Kidney (tissue), 14 donors: ENCODE results near the gene MYH14. TPM values are rescaled to one million over a fixed set of nuclear protein-coding genes. Genes with fewer than 3 reads are reported as not detected.
A peak's percentile ranks its signal among the peaks of the same experiment; 100 is the strongest.

Source experiments
- DNase-seq, 5 donors: peaks; one replicate each; pipeline ENCODE4 v3.0.0-alpha.2; 2013 to 2020
- FAIRE-seq: peaks from 2 replicates; lab custom pipeline; 2012; peaks lifted over from hg19 to GRCh38; lab: Jason Lieb, UNC
- H3K27ac ChIP-seq, 2 donors: one replicate each; pipeline ENCODE4 v1.7.0; 2013; ENCODE audit warnings: low read depth in 2 of 2, low read length in 2 of 2, inconsistent platforms in 1 of 2
- H3K27me3 ChIP-seq: one replicate; pipeline ENCODE4 v1.7.1; 2013; ENCODE audit warnings: low read length, inconsistent platforms; ENCODE audit not compliant: control insufficient read depth, insufficient read depth
- H3K36me3 ChIP-seq, 3 donors: one replicate each; pipeline versions ENCODE4 v1.7.0 to v1.7.1; 2013; ENCODE audit warnings: low read length in 3 of 3, control low read depth in 1 of 3, inconsistent platforms in 1 of 3; ENCODE audit not compliant: insufficient read depth in 3 of 3, control insufficient read depth in 2 of 3
- H3K4me1 ChIP-seq, 3 donors: one replicate each; pipeline versions ENCODE4 v1.7.0 to v1.7.1; 2013; ENCODE audit warnings: low read length in 3 of 3, inconsistent platforms in 1 of 3, low read depth in 1 of 3; ENCODE audit not compliant: control insufficient read depth in 2 of 3, insufficient read depth in 2 of 3
- H3K4me3 ChIP-seq, 3 donors: one replicate each; pipeline versions ENCODE4 v1.7.0 to v1.8.1; 2013; ENCODE audit warnings: low read length in 3 of 3, control low read depth in 1 of 3, inconsistent platforms in 1 of 3
- H3K9ac ChIP-seq, 3 donors: one replicate each; pipeline versions ENCODE4 v1.7.0 to v1.7.1; 2013; ENCODE audit warnings: low read length in 3 of 3, control low read depth in 1 of 3, inconsistent platforms in 1 of 3
- H3K9me3 ChIP-seq, 3 donors: one replicate each; pipeline versions ENCODE4 v1.7.0 to v1.7.1; 2013; ENCODE audit warnings: low read length in 3 of 3, control low read depth in 1 of 3, inconsistent platforms in 1 of 3; ENCODE audit not compliant: control insufficient read depth in 2 of 3, insufficient read depth in 1 of 3
- CTCF ChIP-seq: IDR thresholded peaks from 3 replicates; pipeline ENCODE4 v1.5.1; 2012; ENCODE audit warnings: mild to moderate bottlenecking, moderate library complexity, borderline replicate concordance; ENCODE audit not compliant: insufficient read depth; ENCODE audit errors: extremely low read depth
- intact Hi-C: fragments of 100-400 bp; cut with DNase I; formaldehyde crosslinking; loops from one replicate; pipeline ENCODE4 v1.11.1; 2022
- polyA plus RNA-seq: library from polyadenylated mRNA; stranded (reverse); fragments of 350-450 nt; fragmentation: Illumina TruSeq; extraction: RNeasy Lipid Tissue Mini Kit (QIAGEN cat#74804); gene quantifications from one replicate; pipeline ENCODE4 v1.2.3, GENCODE V29; 2014; ENCODE audit warnings: low read depth, low replicate concordance; ENCODE audit not compliant: insufficient read depth
- total RNA-seq: library from RNA; stranded (reverse); fragmentation: NEBNext Ultra II Directional; extraction: Animal tissue kit (Norgen Biotek cat#: 25700); gene quantifications from one replicate; pipeline ENCODE4 v1.2.1, GENCODE V29; 2021
- donor health status: control.
- donor health status: control.
- donor health status: control.
- donor health status: control.
- donor health status: control.
- donor health status: DM: yes; HTN: yes; CAD: no.
- donor health status: Normal renal cell carcinoma (clear cell type).

Gene MYH14
- total and polyA plus RNA-seq, 2 donors from 2014 or later: 23.9 to 81.4 TPM

- intact Hi-C loops: no loop called here
- peaks cover 0 to 8% (median 0%) of the 10 kb centered on the region in 3 donors for H3K36me3 ChIP-seq
- no peaks in the 10 kb centered on the region for H3K9me3 ChIP-seq
- H3K27me3 ChIP-seq: no peaks in the 10 kb centered on the region
- no peak overlapping the region for H3K9ac ChIP-seq
- FAIRE-seq: no peak
- peak in 1 of 5 donors; percentile 56 for DNase-seq
- TF ChIP-seq CTCF: no peak
- H3K4me3 ChIP-seq: no peak overlapping the region
- no peaks in the 10 kb centered on the region for H3K4me1 ChIP-seq
- H3K27ac ChIP-seq: no peak overlapping the region
Observed at GRCh38 chr19:50272263-50272897, 69.0 kb downstream of the MYH14 start.

GRCh38 chr19:50273821-50274220 is 70.4 kb downstream of the MYH14 start:
- no peak for DNase-seq
- no peaks in the 10 kb centered on the region for H3K27me3 ChIP-seq
- H3K4me3 ChIP-seq: no peak overlapping the region
- no peaks in the 10 kb centered on the region for H3K4me1 ChIP-seq
- TF ChIP-seq CTCF: no peak
- H3K9me3 ChIP-seq: no peaks in the 10 kb centered on the region
- FAIRE-seq: no peak
- peaks cover 0 to 10% (median 0%) of the 10 kb centered on the region in 3 donors for H3K36me3 ChIP-seq
- H3K9ac ChIP-seq: no peak overlapping the region
- intact Hi-C loops: no loop called here
- H3K27ac ChIP-seq: no peak overlapping the region

GRCh38 chr19:50275577-50276368 is 72.4 kb downstream of the MYH14 start:
- TF ChIP-seq CTCF: no peak
- H3K36me3 ChIP-seq: peaks cover 0 to 10% (median 0%) of the 10 kb centered on the region in 3 donors
- no peak overlapping the region for H3K9ac ChIP-seq

More at GRCh38 chr19:50275577-50276368, 72.4 kb downstream of the MYH14 start:
- DNase-seq (peak in 3 of 5 donors; percentile 17 to 25 (median 24)), FAIRE-seq (no peak)
- no peak overlapping the region for H3K4me3 ChIP-seq
- H3K9me3 ChIP-seq: no peaks in the 10 kb centered on the region
- intact Hi-C loops: no loop called here
- no peak overlapping the region for H3K27ac ChIP-seq
- no peaks in the 10 kb centered on the region for H3K4me1 ChIP-seq
- no peaks in the 10 kb centered on the region for H3K27me3 ChIP-seq
